HG02642 (cell line): ENCODE data around the gene TTC13.

Experiments
- ATAC-seq: cut with Tn5 transposase; IDR thresholded peaks from one replicate; pipeline ENCODE4 v1.9.1; 2021; ENCODE audit warnings: mild to moderate bottlenecking; ENCODE audit not compliant: unreplicated experiment, poor library complexity

The TTC13 gene

DNA sequence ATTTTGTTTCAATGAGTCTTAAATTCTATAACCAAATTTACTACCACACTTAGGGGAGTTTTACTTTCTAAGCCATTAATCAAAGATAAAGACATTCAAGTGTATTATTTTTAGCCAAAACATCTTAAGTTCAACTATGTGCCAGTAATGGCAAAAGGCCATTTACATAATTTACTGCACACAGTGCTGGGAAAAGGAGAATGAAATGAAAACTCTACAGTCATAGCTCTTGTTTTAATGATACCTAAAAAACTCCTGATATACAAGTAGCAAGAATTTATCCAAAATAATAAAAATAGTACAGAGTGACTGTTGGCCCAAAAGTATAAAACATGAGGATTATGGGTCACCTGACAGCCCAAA lies 67.9 kb downstream of the TTC13 start:
- no peak for ATAC-seq

DNA sequence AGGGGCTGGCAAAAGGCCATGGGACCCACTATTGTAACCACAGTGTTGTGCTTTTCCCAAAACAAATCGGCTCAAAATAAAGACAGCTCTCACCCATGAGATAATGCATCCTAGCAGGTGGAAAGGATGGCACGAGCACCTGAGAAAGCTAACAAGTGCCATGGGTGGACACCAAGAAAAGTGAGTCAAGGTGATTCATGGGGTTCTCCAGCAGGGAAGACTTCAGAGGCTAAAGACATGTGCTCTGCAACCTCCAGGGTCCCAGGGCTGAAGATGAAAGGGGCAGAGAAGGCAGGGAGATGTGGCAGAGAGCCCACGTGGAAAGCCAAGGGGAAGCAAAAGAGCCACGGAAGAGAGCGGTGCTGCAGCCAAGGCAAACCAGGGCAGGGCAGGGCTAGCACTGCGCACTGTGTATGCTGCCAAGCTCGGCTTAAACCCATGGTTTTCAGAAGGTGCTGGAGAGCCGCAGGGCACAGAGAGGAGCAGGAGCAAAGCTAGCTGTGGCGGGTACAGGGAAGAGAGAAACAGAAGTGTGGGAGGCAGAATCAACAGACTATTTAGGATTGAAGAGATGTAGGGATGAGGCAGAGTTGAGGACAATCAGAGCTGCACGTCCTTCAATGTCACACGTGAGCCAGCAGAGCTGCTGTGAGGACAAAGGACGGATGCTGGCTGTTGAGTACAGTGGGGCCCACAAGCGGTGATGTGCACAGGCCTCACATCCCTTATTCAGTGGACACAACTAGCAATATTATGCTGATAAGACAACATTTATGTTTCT lies 68.5 kb downstream of the TTC13 start:
- no peak for ATAC-seq

DNA sequence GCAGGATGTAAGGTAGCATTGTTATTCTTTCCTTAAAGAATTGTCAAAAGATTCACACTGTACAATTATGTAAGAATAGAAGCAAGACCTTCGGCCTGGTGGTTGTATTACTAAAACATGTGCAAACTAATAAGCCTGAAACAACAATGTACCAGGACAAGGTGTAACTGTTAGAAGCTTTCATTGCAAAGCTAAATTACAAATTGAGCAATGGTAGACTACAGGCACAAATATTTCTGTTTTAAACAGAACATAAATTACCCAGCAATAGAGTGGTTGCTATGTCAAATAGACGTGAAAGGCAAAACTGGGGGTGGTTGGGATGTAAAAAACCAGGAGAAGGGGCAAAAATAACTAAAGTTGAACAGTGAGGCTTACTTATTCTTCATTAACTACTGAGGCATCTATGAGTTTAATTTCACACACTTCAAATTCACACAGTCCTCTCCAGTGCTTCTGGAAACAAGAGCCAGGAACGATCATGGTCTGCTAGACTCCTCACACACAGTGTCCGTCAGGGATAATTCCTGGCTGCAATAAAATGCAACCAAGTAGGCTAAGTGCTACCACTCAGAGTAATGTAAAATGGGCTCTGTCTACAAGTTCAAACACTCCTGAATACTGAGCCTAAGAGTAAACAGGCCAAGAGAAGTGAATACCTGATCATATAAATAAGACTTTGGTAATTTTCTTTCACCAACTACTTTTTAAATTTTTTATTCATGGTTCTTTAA lies 71.0 kb downstream of the TTC13 start:
- no peak for ATAC-seq

DNA sequence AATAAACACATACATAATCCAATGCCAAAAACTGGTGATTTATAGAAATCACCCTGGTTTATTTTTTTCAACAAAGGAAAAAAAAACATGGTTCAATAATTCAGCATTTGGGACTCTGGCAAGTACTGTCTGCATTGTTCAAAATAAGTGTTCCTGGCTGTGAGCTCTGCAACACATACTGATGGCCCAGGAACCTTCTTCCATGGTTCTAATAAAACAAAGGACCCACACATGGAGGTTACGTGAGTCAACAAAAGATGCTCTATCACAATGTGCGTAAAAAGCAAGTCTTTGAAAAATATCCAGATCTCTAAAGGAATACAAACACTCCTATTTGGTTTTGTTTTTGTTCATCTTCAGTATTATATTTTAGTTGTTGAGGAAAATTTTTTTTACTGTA lies 72.4 kb downstream of the TTC13 start:
- no peak for ATAC-seq

DNA sequence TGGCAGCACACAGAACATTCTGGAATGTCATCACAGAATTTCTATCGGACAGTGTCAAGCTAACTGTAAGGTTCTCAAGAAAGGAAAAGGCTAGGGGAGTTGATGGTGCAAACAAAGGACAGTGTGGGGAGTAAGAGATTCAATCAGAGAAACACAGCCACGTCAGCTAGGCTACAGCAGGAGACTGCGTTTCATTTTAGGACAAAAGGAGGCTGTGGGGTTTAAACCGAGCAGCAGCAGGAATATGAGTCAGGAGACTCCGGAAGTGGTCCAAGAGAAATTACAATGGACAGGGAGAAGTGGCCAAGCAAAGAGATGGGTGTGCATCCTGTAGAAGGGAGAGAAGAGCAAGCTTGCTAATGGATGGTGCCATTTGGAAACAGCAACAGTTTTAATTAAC lies 72.9 kb downstream of the TTC13 start:
- ATAC-seq = no peak

DNA sequence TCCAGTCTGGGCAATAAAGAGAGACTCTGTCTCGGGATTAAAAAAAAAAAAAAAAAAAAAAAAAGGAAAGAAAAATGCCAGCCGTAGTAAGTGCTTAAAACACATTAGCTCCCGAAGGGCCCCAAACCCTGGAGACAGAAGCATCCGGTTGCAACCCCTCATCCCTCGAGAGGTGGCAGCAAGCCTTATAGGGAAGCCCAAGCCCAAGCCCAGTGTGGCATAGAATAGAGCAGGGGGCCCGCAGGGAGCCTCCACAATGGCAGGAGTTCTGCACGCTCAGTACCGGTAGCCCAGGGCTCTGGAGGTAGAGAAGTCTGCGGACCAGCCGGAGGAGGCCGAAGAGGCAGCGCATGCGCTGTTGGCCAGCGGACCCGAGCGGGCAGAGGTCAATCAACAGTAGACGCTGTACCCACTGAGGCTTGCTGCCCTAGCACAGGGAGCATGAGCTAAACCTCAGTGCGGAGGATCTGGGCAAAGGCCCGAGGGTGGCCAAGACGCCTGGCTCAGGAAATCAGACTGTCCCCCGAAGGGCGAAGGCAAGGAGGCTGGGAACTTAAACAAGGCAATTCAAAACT lies 76.2 kb downstream of the TTC13 start:
- ATAC-seq = no peak

DNA sequence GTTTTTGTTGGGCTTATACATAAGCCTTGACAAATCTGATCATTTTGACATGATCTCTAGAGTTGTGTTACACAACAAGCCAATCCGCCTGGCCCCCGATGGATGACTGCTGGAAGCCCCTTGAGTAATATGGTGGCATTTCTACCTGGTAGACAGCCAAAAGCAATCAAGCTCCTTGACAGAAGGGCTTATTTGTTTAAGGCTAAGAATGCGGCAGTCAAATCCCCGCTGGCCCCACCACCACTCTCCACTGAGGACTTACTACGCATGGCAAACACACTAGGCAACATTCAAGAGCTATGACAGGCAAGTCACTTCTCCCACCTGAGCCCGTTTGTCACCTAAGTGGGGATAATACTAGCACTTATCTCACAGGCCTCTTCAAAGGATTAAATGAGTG lies 77.0 kb downstream of the TTC13 start:
- ATAC-seq = no peak

DNA sequence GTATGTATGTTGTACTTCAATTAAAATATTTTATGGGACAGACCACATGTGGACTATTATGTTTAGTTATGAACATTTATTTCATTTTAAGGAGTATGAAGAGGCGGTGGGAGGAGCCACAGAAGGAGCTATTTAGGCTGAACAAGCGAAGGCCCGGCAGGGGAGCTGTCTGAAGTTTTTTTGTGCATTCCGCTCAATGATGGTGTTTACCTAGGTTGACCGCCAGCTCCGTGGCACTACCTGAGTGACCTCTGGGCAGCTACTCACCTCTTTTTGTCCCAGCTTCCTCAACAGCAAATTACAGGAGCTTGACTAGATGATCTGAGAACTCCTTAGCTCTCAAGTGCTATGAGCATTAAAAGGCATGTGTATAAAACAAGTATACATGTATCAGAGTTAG lies 77.7 kb downstream of the TTC13 start:
- no peak for ATAC-seq

DNA sequence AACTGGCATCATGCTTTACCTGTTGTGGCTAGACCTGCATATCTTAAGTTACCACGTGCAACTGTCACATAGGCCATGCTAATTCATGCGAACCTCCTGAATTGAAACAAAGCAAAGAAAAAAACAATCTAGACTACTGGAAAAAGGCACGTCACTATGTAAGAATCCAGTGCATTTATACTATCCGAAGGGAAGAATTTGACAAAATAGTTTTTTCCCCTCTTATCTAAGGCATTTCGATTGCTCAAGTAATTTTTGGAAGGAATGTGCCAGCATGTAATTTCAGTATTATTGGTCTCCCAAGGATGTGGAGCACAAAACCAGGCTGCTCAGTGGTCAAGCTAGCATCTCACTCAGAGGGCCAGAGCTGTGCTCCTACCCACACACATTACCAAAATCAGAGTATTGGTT lies 78.8 kb downstream of the TTC13 start:
- ATAC-seq = no peak

DNA sequence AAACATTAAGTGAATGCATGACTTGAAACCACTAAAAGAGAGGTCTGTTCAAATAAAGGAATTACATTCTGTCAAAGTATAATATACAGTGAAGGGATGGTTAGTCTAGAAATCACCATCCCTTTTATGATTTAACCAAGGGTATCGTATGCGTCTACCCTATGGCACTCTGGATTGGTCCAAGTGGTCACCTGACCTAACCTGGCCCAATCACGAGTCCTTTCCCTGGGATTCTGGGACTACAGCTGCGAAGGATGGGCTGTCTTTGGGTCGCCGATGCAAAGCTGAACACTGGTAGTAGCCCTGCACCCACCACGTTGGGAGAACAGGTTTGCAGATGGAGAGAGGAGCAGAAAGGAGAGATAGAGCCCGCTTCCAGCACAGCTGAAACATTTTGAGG lies 79.9 kb downstream of the TTC13 start:
- ATAC-seq = no peak

DNA sequence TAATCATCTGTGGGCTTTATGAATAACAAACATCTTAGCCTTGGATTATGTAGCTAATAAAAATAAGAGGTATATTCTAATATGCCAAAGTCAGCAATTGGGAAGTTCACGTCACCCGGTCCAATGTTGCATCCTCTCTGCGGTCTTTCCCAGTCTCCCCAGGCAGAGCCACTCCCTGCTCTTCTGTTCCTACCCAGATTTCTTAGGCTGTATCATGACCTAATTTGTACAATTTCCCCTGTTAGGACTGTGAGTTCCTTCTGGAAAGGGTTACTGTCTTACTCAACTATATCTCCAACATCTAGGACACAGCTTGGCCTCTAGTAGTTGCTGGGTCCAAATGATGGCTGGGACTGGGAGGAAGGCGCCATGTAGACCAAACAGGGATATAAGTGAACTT lies 80.5 kb downstream of the TTC13 start:
- ATAC-seq = no peak

DNA sequence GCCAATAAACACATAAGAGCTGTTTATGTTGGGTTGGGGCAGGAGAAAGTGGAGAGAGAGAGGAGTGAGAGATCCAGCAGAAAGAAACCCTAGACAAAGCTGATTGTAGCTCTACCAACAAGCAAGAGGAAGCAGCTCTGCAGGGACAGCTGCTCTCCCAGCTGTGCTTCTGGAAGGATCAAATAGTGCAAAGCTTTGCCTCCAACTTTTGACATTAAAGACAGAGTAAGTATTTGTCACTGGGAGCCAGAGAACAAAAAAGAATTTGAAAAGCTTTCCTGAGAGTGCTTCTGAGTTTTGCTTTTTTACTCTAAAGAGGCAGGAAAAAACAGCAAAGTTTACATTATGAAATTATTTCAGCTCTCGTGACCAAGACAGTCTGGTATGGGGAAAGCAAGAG lies 81.9 kb downstream of the TTC13 start:
- ATAC-seq = no peak

DNA sequence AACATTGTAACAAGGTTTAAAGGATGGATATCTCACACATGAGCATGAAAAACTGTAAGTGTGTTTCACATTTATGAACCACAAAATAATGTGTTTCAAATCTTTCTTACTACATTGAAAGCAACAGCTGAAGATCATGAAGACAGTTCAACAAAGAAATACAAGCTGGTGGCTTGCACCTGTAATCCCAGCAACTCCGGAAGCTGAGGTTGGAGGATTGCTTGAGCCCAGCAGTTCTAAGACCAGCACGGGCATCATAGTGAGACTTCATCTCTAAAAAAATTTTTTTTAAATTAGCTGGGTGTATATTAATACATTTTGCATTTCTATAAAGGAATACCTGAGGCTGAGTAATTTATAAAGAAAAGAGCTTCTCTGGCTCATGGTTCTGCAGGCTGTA lies 83.2 kb downstream of the TTC13 start:
- no peak for ATAC-seq

DNA sequence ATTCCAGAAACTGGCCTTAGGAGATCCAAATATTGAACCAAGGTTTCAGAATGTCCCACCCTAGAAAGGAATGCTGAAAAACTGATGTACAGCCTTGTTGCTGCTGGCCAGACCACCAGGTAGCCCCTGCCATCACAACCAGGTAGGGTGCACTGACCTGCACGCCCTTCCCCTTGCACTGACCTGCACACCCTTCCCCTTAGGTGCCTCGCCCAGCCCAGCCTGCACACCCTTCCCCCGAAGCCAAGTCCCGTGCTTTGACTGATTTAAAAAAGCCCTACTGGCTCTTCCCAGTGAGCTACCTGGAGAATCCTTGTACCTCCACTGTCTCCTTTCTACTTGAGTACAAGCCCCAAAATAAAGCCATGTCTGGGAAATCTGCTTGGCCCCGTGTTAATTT lies 84.0 kb downstream of the TTC13 start:
- ATAC-seq = no peak

DNA sequence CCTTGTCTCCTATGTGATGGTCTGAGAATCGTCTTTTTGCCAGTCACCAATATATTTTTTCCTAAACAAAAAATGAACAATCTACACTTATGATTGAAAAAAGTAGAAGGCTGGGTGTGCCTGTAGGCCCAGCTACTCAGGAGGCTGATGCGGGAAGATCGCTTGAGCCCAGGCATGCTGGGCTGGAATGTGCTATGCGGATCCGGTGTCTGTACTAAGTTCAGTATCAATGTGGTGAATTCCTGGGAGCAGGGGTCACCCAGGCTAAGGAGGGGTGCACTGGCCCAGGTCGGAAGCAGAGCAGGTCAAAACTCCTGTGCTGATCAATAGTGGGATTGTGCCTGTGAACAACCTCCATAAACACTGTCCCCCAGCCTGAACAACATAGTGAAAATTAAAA lies 84.6 kb downstream of the TTC13 start:
- ATAC-seq = no peak

DNA sequence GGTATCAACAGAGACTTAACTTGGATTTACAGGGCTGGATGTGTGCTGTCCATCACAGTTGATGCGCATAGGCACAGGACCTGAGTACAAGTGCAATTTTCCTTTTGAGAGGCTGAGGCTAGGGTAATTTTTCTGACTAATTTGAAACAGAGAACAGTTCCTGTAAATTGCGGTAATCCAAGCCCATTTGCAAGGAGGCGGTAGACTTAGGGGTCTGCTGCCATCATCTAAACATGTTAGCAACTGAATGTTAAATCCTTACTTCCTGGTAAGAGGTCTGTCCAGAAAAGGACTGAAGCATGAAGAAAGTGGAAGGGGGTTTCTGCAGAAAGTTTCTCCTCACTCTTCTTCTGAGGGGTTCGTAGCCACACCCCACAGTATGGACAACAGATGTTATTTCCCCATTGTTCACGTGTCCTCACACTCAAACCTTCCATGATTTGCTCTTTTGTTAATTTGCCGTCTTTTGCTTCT lies 86.6 kb downstream of the TTC13 start:
- no peak for ATAC-seq

DNA sequence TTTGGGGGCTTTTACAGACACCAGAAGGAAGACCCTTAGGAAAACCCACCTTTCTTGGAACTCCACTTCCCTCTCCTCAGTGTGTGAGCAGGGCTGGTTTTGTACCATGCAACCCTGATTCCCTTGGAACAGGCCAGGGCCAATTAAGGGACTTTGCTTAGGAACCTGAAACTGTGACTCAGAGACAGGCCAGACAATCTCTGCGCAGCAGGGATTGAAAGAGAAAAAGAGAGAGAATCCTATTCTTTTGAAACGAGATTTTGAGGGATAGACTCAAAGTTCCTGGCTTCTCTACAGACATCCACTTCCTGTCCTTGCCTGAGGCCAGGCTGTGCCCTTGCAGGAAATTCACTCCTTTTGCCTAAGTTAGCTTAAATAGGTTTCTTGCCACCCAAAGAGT lies 87.2 kb downstream of the TTC13 start:
- ATAC-seq = no peak

DNA sequence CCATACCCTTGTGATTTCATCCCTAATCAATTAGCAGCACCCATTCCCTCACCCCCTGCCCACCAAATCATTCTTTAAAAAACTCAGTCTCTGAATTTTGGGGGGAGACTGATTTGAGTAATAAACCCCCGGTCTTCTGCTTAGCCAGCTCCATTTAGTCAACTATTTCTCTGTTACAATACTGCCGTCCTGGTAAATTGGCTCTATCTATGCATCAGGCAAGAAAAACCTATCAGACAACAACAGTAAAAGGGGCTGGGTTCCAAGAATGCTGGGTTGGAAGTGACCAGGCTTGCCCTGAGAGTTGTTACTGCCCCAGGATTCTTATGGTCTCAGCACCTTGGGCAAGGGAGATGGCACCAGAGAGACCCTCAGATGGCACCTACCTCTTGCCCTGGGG lies 94.0 kb downstream of the TTC13 start:
- ATAC-seq = no peak

DNA sequence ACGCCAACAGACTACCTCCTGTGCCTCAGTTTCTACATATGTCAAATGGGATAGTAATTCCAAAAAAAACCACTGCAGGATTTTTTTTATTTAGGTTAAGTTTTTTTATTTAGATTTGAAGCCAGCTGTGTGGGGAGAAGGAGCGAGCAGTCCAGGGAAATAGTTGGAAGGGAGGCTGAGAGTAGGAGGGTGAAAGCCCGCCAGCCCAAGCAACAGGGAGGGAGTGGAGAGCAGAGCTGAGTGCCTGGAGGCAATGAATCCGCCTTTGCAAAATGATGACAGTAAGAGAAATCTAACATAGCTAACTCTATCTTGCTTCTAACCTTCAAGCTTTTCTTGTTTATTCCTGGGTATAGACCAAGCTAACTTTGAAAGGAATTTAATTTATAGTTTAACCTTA lies 94.7 kb downstream of the TTC13 start:
- no peak for ATAC-seq

DNA sequence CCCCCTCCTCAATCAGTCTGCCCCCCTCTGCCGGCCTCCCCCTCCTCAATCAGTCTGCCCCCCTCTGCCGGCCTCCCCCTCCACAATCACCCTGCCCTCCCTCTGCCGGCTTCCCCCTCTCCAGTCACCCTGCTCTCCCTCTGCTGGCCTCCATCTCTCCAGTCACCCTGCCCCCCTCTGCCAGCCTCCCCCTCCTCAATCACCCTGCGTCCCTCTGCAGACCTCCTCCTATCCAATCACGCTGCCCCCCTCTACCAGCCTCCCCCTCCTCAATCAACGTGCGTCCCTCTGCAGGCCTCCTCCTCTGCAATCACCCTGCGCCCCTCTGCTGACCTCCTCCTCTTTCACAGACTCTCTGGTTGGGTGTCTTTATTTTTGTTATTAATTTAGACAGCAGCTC lies 98.9 kb downstream of the TTC13 start:
- ATAC-seq = no peak

DNA sequence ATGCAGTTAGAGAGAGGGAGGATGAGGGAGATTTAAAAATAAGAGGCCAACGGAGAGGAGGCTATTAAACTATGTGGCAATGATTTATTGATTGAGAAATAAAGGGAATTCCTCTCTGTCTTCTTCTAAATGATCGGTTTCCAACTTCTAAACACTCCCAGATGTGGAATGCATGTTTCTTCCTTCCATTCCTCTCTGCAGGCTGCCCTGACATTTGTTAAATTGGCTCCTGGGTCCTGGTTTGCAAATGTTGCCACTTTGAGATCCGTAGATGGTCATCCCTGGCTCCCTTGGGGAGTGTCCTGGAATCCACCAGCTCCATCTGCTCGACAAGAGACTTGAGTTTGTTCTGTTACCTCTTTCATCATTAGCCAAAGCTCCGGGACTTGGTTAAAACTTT lies 100.1 kb downstream of the TTC13 start:
- ATAC-seq = no peak
